ENCODE measurements around the gene ZNRD2. TPM values are rescaled to one million over a fixed set of nuclear protein-coding genes. Genes with fewer than 3 reads are reported as not detected.

ZNRD2 gene
- total RNA-seq, 1 donor from 2014 or later: 67.3 TPM

DNA sequence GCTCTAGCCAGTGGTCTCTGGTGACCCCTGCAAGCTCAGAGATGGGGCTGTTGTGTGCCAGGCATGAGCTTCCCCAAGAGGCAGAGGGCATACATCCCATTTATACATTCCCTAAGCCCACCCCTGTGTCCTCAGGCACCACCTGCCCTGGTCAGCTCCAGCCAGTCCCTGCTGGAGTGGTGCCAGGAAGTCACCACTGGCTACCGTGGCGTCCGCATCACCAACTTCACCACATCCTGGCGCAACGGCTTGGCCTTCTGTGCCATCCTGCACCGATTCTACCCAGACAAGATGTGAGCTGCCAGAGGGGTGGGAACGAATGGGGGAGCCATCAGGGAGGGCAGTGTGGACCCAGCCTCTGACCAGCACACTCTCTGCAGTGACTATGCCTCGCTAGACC lies 13.8 kb downstream of the ZNRD2 start:
- H3K4me3 ChIP-seq (ENCODE audit: low read depth, low read length): no peak overlapping the region
- H3K27me3 ChIP-seq (ENCODE audit: control insufficient read depth, insufficient read depth, low read length): peaks cover 10% of the 10 kb centered on the region
- no peaks in the 10 kb centered on the region for H3K36me3 ChIP-seq (ENCODE audit: control insufficient read depth, insufficient read depth, low read length)
- DNase-seq (ENCODE audit: low read depth): no peak
- no peak for TF ChIP-seq CTCF (IDR thresholded peaks at IDR 0.05; ENCODE audit: insufficient read depth, low read length, poor library complexity, severe bottlenecking)

GRCh38 chr11:65584723-65585171 lies 14.5 kb downstream of the ZNRD2 start:
- no peak for DNase-seq (ENCODE audit: low read depth)
- no peaks in the 10 kb centered on the region for H3K36me3 ChIP-seq (ENCODE audit: control insufficient read depth, insufficient read depth, low read length)

DNA sequence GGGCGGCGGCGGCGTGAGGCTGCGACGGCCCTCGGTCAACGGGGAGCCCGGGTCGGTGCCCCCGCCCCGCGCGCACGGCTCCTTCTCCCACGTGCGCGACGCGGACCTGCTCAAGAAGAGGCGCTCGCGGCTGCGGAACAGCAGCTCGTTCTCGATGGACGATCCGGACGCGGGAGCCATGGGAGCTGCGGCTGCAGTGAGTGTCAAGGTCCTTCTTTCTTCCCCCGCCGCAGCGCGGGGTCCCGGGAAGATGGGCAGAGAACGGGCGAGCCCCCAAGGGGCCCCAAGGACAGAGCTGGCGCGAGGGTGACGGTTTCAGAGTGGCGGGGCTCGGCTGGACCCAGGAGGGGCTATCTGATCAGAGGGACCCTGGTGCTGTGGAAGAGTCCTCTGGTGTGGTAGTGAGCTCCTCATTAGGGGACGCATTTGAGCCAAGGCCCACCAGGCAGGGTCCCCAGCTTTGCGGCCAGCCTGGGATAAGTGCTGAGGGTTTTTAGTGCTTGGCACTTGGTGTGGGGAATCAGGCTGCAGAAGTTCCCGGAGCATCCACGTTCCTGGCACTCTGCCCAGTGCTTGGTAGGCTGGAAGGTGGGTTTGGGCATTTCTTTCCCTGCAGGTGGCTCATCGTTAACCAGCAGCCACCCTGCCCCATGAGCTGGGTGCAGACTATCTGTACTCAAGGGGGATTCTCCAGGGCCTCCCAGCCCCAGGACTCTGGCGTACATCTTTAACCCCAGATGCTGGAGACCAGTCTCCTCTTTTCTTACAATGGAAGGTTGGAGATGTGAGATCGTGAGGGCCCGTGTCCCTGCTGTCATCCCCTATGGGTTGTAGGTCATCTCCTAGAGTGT lies 15.3 kb downstream of the ZNRD2 start:
- no peak for DNase-seq (ENCODE audit: low read depth)
- TF ChIP-seq CTCF (IDR thresholded peaks at IDR 0.05; ENCODE audit: insufficient read depth, low read length, poor library complexity, severe bottlenecking): no peak
- H3K27me3 ChIP-seq (ENCODE audit: control insufficient read depth, insufficient read depth, low read length): peaks cover 10% of the 10 kb centered on the region
- H3K36me3 ChIP-seq (ENCODE audit: control insufficient read depth, insufficient read depth, low read length): no peaks in the 10 kb centered on the region
- H3K4me3 ChIP-seq (ENCODE audit: low read depth, low read length): no peak overlapping the region

More at GRCh38 chr11:65584723-65585171, 14.5 kb downstream of the ZNRD2 start:
- Histone ChIP-seq H3K4me3 (ENCODE audit: low read depth, low read length) (no peak overlapping the region), H3K27me3 (ENCODE audit: control insufficient read depth, insufficient read depth, low read length) (peaks cover 10% of the 10 kb centered on the region)
- no peak for TF ChIP-seq CTCF (IDR thresholded peaks at IDR 0.05; ENCODE audit: insufficient read depth, low read length, poor library complexity, severe bottlenecking)

DNA sequence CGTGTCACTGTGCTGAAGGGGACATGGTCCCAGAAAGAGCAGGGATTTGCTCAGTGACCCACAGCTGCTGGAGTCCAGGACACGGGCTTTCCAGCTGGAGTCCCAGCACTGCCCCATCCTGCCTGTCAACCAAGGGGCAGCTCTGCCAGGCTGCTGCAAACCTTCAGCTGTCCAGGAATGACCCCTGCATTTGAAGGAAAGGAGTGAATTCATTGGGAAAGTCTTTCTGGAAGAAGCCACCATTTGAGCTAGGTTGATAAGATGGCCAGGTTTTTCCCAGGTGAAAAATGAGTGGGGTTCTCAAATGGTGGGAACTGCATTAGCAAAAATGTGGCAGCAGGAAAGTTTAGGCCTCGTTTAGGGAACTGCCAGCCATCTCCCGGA lies 16.0 kb downstream of the ZNRD2 start:
- H3K36me3 ChIP-seq (ENCODE audit: control insufficient read depth, insufficient read depth, low read length): no peaks in the 10 kb centered on the region

DNA sequence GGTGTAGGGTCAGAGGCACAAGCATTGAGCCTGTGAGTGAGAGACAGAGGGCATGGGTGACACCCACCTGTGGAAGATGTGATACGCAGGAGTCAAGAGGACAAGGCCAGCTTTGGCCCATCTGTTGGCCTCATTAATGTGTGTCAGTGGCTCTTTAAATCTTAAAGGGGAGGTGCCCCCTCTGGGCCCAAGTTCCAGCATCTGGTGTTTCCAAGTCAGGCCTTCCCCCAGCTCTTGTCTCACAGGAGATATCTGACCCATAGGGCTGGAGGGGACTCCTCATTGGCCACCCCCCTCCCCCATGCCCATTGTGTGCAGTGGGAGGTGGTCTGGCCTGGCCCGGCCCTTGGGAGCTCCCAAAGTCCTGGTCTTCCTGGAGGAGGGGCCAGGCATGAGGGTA lies 16.4 kb downstream of the ZNRD2 start:
- H3K4me3 ChIP-seq (ENCODE audit: low read depth, low read length): no peak overlapping the region
- TF ChIP-seq CTCF (IDR thresholded peaks at IDR 0.05; ENCODE audit: insufficient read depth, low read length, poor library complexity, severe bottlenecking): no peak
- H3K36me3 ChIP-seq (ENCODE audit: control insufficient read depth, insufficient read depth, low read length): no peaks in the 10 kb centered on the region
- peaks cover 10% of the 10 kb centered on the region for H3K27me3 ChIP-seq (ENCODE audit: control insufficient read depth, insufficient read depth, low read length)
- DNase-seq (ENCODE audit: low read depth): no peak

More for the DNA sequence above, 16.0 kb downstream of the ZNRD2 start:
- TF ChIP-seq CTCF (IDR thresholded peaks at IDR 0.05; ENCODE audit: insufficient read depth, low read length, poor library complexity, severe bottlenecking): no peak
- DNase-seq (ENCODE audit: low read depth): no peak
- peaks cover 10% of the 10 kb centered on the region for H3K27me3 ChIP-seq (ENCODE audit: control insufficient read depth, insufficient read depth, low read length)
- H3K4me3 ChIP-seq (ENCODE audit: low read depth, low read length): no peak overlapping the region
